Neural crest cell (in vitro differentiated cells): ENCODE measurements around the gene DDX27. TPM values are rescaled to one million over a fixed set of nuclear protein-coding genes. Genes with fewer than 3 reads are reported as not detected.

Experiments used
- DNase-seq: peaks from one replicate; pipeline ENCODE4 v3.0.0; 2021; ENCODE audit warnings: low read depth, mixed read lengths, low spot score
- H3K27ac Mint-ChIP-seq: one replicate; pipeline ENCODE4 v1.8.0; 2021; ENCODE audit warnings: mild to moderate bottlenecking, mixed read lengths; ENCODE audit not compliant: unreplicated experiment
- H3K27me3 Mint-ChIP-seq: 2 replicates; pipeline ENCODE4 v1.8.0; 2021; ENCODE audit warnings: low read depth, mild to moderate bottlenecking, mixed read lengths
- H3K36me3 Mint-ChIP-seq: 2 replicates; pipeline ENCODE4 v1.8.0; 2021; ENCODE audit warnings: low read depth, mild to moderate bottlenecking, mixed read lengths
- H3K4me1 Mint-ChIP-seq: 2 replicates; pipeline ENCODE4 v1.8.0; 2021; ENCODE audit warnings: mixed read lengths
- H3K4me3 Mint-ChIP-seq: one replicate; pipeline ENCODE4 v1.8.0; 2021; ENCODE audit warnings: mild to moderate bottlenecking, mixed read lengths
- H3K9me3 Mint-ChIP-seq: 2 replicates; pipeline ENCODE4 v1.8.0; 2021; ENCODE audit warnings: mixed read lengths
- total RNA-seq: library from RNA; stranded (reverse); gene quantifications from 2 replicates; pipeline ENCODE4 v1.2.1, GENCODE V29; 2021
- TF ChIP-seq, protein P1 (sequence below): fragments of 200-600 bp; sonication (generic); conservative IDR thresholded peaks from 2 replicates; pipeline ENCODE4 v1.5.0; 2021; ENCODE audit warnings: antibody characterized with exemption, mild to moderate bottlenecking

The DDX27 gene
- total RNA-seq, 1 donor from 2014 or later = 33.2 TPM

DNA sequence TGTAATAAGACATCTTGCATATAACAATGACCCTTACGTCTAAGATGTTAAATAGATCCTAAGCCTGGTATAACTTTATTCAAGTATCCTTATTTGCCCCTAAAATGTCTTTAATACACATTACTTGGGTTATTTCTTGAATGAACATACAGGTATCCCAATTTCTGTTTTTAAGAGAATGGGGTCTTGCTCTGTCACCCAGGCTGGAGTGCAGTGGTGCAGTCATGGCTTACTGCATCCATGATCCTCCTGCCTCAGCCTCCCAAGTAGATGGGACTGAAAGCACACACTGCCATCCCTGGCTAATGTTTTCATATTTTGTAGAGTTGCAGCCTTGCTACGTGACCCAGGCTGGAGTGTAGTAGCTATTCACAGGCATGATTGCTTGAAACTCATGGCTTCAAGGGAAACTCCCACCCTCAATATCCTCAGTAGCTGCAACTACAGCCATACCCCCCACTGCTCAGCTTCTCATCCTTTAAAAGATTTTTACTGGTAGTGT, 69.1 kb downstream of the DDX27 start:
- peaks cover 54% of the 10 kb centered on the region for H3K4me1 Mint-ChIP-seq
- peaks cover 68% of the 10 kb centered on the region for H3K36me3 Mint-ChIP-seq
- H3K4me3 Mint-ChIP-seq = peak overlapping the region; percentile 97
- DNase-seq = no peak
- peaks cover 15% of the 10 kb centered on the region for H3K27me3 Mint-ChIP-seq
- no peaks in the 10 kb centered on the region for H3K9me3 Mint-ChIP-seq
- TF ChIP-seq, protein P1, sequence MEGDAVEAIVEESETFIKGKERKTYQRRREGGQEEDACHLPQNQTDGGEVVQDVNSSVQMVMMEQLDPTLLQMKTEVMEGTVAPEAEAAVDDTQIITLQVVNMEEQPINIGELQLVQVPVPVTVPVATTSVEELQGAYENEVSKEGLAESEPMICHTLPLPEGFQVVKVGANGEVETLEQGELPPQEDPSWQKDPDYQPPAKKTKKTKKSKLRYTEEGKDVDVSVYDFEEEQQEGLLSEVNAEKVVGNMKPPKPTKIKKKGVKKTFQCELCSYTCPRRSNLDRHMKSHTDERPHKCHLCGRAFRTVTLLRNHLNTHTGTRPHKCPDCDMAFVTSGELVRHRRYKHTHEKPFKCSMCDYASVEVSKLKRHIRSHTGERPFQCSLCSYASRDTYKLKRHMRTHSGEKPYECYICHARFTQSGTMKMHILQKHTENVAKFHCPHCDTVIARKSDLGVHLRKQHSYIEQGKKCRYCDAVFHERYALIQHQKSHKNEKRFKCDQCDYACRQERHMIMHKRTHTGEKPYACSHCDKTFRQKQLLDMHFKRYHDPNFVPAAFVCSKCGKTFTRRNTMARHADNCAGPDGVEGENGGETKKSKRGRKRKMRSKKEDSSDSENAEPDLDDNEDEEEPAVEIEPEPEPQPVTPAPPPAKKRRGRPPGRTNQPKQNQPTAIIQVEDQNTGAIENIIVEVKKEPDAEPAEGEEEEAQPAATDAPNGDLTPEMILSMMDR = no peak
- H3K27ac Mint-ChIP-seq = no peak overlapping the region

DNA sequence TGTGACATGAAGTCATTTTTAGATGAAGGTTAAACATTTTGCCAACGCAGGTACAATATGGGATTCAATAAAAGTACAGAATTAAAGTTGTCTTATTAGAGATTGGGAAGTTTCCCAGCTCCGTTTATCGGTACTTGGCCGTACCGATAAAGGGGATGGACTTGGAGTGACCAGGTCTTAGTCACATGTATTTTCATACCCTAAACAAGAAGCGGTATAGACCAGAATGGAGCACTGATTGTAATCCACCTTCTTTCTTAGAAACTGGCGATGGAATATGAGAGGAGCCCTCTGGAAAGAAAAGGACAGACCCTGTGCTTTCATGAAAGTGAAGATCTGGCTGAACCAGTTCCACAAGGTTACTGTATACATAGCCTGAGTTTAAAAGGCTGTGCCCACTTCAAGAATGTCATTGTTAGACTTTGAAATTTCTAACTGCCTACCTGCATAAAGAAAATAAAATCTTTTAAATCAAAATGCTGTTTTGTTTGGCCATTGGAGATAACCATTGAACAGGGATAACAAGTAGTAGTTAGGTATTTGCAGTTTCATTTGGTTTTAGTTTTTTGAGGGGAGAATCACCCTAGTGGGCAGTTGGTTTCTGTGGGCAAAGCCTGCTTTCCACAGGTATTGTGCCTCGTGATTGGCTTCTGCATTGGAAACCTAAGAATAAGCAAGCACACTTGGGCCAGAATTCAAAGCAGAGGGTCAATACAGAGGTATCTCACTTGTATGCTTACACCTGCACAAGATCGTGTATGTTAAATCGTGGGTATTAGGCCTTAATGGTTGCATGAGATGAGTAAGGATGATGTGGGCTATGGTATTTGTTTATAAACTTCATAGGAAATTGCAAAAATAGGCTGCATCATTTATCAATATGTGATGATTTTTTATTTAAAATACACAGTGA, 69.8 kb downstream of the DDX27 start:
- TF ChIP-seq, protein P1 = no peak

DNA sequence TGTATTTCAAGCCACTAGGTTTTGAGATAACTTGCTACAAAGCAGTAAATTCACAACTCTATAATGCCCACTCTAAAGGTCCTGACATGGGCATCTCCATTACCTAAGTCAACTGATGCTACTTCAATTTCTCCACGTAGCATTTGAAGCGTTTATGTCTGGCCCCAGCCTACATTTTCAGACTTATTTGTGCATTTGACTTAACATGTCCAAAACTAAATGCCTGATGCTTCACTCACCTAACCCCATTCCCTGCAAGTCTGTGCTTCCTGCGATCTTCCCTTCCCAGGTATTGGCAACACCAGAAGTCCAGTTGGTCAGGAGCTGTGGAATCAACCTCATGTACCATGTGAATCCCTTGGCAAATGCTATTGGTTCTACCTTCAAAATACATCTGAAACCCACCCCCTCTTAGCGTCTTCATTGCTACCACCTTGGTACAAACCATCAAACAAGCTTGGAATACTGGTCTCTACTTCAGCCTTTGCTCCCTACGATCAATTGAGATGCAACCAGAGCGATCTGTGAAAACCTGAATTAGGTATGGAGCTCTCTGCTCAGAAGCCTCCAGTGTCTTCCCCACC, 71.5 kb downstream of the DDX27 start:
- no peak for DNase-seq
- peaks cover 8% of the 10 kb centered on the region for H3K27me3 Mint-ChIP-seq
- H3K4me1 Mint-ChIP-seq = peaks cover 38% of the 10 kb centered on the region
- TF ChIP-seq, protein P1 = no peak
- no peaks in the 10 kb centered on the region for H3K9me3 Mint-ChIP-seq
- peaks cover 54% of the 10 kb centered on the region for H3K36me3 Mint-ChIP-seq
- H3K27ac Mint-ChIP-seq = no peak overlapping the region
- H3K4me3 Mint-ChIP-seq = peak overlapping the region; percentile 61

More for the DNA sequence above, 69.8 kb downstream of the DDX27 start:
- DNase-seq = no peak
- no peak overlapping the region for H3K27ac Mint-ChIP-seq
- peaks cover 50% of the 10 kb centered on the region for H3K4me1 Mint-ChIP-seq
- peaks cover 60% of the 10 kb centered on the region for H3K36me3 Mint-ChIP-seq
- peak overlapping the region; percentile 45 for H3K4me3 Mint-ChIP-seq
- H3K9me3 Mint-ChIP-seq = no peaks in the 10 kb centered on the region
- peaks cover 13% of the 10 kb centered on the region for H3K27me3 Mint-ChIP-seq

DNA sequence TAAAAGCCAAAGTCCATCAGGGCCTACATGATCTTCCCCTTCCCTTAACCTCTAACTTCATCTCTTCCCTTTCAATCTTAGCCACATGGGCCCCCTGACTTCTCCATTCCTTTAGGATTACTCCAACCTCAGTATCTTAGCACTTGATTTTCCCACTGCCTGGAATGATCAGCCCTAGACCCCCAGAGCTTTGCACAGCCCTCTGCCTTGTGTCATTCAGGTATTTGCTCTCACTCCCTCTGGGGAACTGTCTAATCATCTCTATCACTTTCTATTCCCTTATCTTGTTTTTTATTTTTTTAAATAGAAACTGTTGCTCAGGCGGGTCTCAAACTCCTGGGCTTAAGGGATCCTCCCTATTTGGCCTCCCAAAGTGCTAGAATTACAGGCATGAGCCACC, 72.0 kb downstream of the DDX27 start:
- Mint-ChIP-seq H3K4me3 (peak overlapping the region; percentile 61), H3K27me3 (peaks cover 5% of the 10 kb centered on the region), H3K4me1 (peaks cover 33% of the 10 kb centered on the region), H3K27ac (no peak overlapping the region), H3K36me3 (peaks cover 49% of the 10 kb centered on the region), H3K9me3 (no peaks in the 10 kb centered on the region)
- TF ChIP-seq, protein P1 = no peak
- no peak for DNase-seq

DNA sequence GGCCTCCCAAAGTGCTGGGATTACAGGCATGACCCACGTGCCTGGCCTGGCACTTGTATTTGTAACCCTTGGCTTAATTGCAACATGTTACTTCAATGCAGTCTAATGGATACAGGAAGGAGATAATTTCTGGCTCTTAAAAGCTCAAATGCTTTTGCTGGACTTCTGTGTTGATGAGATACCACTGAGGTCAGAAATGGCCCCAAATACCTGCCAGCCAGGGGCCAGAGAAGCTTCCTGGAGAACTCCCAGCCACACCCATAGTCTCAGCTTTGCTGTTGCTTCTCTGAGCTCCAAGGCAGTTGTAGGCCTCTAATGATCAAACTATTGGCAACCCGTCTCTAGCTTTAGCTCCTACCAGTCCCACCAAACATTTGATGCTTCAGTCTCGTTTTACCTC, 72.8 kb downstream of the DDX27 start:
- DNase-seq = no peak
- H3K36me3 Mint-ChIP-seq = peaks cover 41% of the 10 kb centered on the region

More for the DNA sequence above, 72.8 kb downstream of the DDX27 start:
- TF ChIP-seq, protein P1 = no peak
- Mint-ChIP-seq H3K9me3 (no peaks in the 10 kb centered on the region), H3K4me3 (peak overlapping the region; percentile 36), H3K4me1 (peaks cover 24% of the 10 kb centered on the region), H3K27me3 (peaks cover 3% of the 10 kb centered on the region), H3K27ac (no peak overlapping the region)
